Measurements from ENCODE around the gene MGA.

DNA sequence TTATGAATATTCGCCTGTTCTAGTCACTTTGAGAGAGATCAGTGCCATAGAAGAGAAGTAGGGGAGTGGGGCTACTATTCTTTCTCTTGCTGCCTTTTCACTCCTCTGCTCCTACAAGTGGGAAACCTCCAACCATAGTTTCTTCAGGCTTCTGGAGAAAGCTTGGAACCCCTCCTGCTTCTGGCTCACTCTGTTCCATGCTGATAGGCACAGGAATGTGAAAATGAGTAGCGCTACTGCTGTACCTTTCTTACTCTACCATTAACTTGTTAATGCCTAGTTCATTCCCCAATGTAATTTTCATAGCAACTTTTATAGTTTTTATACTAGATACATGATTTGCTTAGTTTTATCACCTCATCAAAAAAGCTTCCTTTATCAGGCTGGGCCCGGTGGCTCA, 141.0 kb downstream of the MGA start:
- no peak for TF ChIP-seq EZH2phosphoT487 (IDR thresholded peaks at IDR 0.05; ENCODE audit: low read depth, severe bottlenecking, unreplicated experiment)
- TF ChIP-seq, protein P1, sequence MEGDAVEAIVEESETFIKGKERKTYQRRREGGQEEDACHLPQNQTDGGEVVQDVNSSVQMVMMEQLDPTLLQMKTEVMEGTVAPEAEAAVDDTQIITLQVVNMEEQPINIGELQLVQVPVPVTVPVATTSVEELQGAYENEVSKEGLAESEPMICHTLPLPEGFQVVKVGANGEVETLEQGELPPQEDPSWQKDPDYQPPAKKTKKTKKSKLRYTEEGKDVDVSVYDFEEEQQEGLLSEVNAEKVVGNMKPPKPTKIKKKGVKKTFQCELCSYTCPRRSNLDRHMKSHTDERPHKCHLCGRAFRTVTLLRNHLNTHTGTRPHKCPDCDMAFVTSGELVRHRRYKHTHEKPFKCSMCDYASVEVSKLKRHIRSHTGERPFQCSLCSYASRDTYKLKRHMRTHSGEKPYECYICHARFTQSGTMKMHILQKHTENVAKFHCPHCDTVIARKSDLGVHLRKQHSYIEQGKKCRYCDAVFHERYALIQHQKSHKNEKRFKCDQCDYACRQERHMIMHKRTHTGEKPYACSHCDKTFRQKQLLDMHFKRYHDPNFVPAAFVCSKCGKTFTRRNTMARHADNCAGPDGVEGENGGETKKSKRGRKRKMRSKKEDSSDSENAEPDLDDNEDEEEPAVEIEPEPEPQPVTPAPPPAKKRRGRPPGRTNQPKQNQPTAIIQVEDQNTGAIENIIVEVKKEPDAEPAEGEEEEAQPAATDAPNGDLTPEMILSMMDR (IDR thresholded peaks at IDR 0.05; ENCODE audit: poor library complexity) = no peak
- no peak for TF ChIP-seq EZH2 (IDR thresholded peaks at IDR 0.05; ENCODE audit: borderline replicate concordance)

Measured in hepatocyte (in vitro differentiated cells).